Activated naive CD4-positive, alpha-beta T cell treated with anti-CD3 and anti-CD28 coated beads, Interleukin-2, amount 10 ng/mL, durations not matched to agents 7 days and 5 days (primary cell): Measurements from ENCODE around the gene C10orf143.
"Not testable (repeated sequence)": the region's sequence is repeated elsewhere in the genome, so short reads cannot be mapped to it uniquely, and the experiment has no call there.

Experiments used
- CTCF ChIA-PET: fragments of 350-600 bp; sonication (Branson Sonifier 250); formaldehyde crosslinking; loops from one replicate; lab custom pipeline; 2021; ENCODE audit warnings: antibody characterized with exemption; lab: Charles Lee
- DNase-seq: peaks from one replicate; pipeline ENCODE4 v3.0.0-alpha.2; 2020
- H3K27ac Mint-ChIP-seq: one replicate; pipeline ENCODE4 v1.8.0; 2021; ENCODE audit warnings: mild to moderate bottlenecking, moderate library complexity, mixed read lengths
- H3K27me3 Mint-ChIP-seq: one replicate; pipeline ENCODE4 v1.8.0; 2021; ENCODE audit warnings: mild to moderate bottlenecking, mixed read lengths
- H3K36me3 Mint-ChIP-seq: one replicate; pipeline ENCODE4 v1.8.0; 2021; ENCODE audit warnings: mixed read lengths
- H3K4me1 Mint-ChIP-seq: one replicate; pipeline ENCODE4 v1.8.0; 2021; ENCODE audit warnings: mixed read lengths
- H3K4me3 Mint-ChIP-seq: one replicate; pipeline ENCODE4 v1.8.0; 2021; ENCODE audit warnings: mild to moderate bottlenecking, moderate library complexity, mixed read lengths
- H3K9me3 Mint-ChIP-seq: one replicate; pipeline ENCODE4 v1.8.0; 2021; ENCODE audit warnings: mixed read lengths

Gene C10orf143

GRCh38 chr10:130128922-130129321 is 18.3 kb upstream of the C10orf143 start:
- H3K27me3 Mint-ChIP-seq = peaks cover 68% of the 10 kb centered on the region
- no peak overlapping the region for H3K27ac Mint-ChIP-seq
- DNase-seq = no peak
- H3K4me1 Mint-ChIP-seq = peaks cover 7% of the 10 kb centered on the region
- no peaks in the 10 kb centered on the region for H3K36me3 Mint-ChIP-seq
- H3K4me3 Mint-ChIP-seq = no peak overlapping the region
- H3K9me3 Mint-ChIP-seq = no peaks in the 10 kb centered on the region
- CTCF ChIA-PET = interaction anchor here (1.2 to 2.7 kb wide), 6 partner anchors 9 to 154 kb away, joined by 3 to 15 read pairs (median 7); partner anchors contain the start of gene C10orf143

DNA sequence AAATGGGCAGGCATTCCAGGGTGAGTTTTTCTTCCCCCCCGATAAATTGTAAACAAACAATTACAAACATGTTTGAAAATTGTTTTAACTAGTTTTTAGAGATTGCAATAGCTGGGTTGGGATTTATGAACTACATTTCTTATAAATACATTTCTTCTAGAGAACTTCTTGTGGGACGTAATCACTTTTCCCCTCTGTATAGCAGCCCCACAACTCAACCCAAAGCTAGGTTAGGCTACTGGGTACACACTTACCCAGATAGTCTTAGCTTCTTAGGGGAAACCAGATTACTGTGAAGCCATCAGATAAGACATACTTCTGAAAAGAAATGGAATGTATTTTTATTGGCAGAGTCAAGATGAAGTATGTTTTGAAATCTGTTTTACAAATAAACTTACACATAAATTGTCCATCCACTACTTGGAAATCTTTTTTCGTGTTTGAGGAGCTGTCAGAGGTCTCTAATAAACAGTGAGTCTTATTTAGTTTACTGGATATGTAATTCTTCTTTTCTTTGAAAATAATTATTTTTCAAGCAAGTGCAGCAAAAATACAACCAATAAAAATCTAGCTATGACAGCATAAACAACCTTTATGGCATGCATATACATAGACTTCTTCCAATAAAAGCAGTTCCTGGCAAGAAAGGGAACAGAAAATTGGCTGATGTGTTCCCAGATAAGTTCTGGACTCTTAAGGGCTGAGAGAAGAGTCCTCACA is 17.6 kb upstream of the C10orf143 start:
- Mint-ChIP-seq H3K4me1 (peaks cover 7% of the 10 kb centered on the region), H3K9me3 (no peaks in the 10 kb centered on the region), H3K36me3 (no peaks in the 10 kb centered on the region), H3K4me3 (no peak overlapping the region), H3K27ac (no peak overlapping the region), H3K27me3 (peaks cover 66% of the 10 kb centered on the region)
- no peak for DNase-seq
- CTCF ChIA-PET = interaction anchor here (1.2 to 2.0 kb wide), 7 partner anchors 9 to 157 kb away, joined by 3 to 15 read pairs (median 6); partner anchors contain the start of gene C10orf143

GRCh38 chr10:130127364-130128061 is 16.9 kb upstream of the C10orf143 start:
- CTCF ChIA-PET = interaction anchor here (0.8 to 2.0 kb wide), 11 partner anchors 10 to 237 kb away, joined by 3 to 15 read pairs (median 4); partner anchors contain the start of gene C10orf143
- H3K4me1 Mint-ChIP-seq = peaks cover 7% of the 10 kb centered on the region
- H3K9me3 Mint-ChIP-seq = no peaks in the 10 kb centered on the region
- H3K4me3 Mint-ChIP-seq = no peak overlapping the region
- DNase-seq = peak; percentile 63
- H3K27ac Mint-ChIP-seq = no peak overlapping the region
- H3K36me3 Mint-ChIP-seq = no peaks in the 10 kb centered on the region
- H3K27me3 Mint-ChIP-seq = peaks cover 66% of the 10 kb centered on the region

DNA sequence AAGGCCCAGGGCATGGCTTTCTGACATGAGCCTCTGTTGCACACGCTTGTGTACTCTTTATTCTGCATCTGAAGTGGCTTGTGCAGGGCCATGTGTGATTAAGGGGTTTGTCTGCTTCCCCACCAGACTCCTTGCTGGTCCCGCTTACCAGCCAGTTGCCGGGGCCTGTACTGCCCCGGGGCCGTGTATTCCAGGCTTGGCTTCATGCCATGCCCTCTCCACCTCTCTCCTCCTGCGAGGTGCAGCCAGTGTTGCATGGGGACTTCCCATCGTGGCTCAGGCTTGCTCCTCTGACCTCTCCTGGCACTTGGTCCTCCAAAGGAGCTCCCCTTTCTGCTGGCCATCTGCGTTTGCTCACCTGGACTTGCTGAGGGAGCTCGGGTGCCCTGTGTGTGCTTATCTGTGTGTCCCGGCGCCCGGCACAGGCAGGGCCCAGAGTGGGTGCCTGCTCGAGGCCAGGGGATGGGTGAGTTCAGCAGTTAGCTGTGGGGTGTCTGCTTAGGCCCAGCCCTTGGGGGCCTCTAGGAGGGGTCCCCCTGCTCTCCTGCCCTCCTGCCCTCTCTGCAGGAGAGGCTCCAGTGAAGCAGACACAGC is 11.0 kb upstream of the C10orf143 start:
- no peaks in the 10 kb centered on the region for H3K4me1 Mint-ChIP-seq
- peaks cover 15% of the 10 kb centered on the region for H3K27me3 Mint-ChIP-seq
- H3K36me3 Mint-ChIP-seq = no peaks in the 10 kb centered on the region
- peaks cover 8% of the 10 kb centered on the region for H3K9me3 Mint-ChIP-seq
- CTCF ChIA-PET = interaction anchor here (1.2 kb wide), 1 partner anchor 215 kb away, joined by 3 read pairs; no protein-coding TSS in a partner anchor
- no peak overlapping the region for H3K27ac Mint-ChIP-seq
- DNase-seq = no peak
- no peak overlapping the region for H3K4me3 Mint-ChIP-seq

DNA sequence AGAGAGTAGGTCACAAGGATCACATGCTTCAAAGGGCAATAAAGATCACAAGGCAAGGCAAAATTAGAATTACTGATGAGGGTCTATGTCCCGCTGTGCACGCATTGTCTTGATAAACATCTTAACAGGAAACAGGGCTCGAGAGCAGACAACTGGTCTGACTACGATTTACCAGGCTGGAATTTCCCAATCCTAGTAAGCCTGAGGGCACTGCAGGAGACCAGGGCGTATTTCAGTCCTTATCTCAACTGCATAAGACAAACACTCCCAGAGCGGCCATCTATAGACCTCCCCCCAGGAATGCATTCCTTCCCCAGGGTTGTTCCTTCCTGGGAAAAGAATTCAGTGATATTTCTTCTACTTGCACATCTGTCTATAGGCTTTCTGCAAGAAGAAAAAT is 6.9 kb upstream of the C10orf143 start:
- H3K27ac Mint-ChIP-seq, H3K27me3 Mint-ChIP-seq, DNase-seq, H3K4me1 Mint-ChIP-seq, H3K36me3 Mint-ChIP-seq, CTCF ChIA-PET, H3K4me3 Mint-ChIP-seq: not testable (repeated sequence)
- H3K9me3 Mint-ChIP-seq = peaks cover 10% of the 10 kb centered on the region

DNA sequence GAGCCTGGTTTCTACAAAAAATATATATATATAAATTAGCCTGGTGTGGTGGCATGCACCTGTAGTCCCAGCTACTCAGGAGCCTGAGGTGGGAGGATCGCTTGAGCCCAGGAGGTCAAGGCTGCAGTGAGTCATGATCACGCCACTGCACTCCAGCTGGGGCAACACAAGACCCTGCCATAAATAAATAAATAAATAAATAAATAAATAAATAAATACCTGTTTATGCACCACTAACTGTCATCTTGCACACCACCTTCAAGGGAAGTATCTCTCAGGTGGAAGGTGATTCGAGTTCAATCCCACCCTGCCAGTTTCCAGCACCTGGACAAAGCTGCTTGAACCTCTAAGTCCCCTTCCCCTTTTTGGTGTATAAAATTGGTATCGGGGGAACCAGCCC is 6.3 kb upstream of the C10orf143 start:
- not testable (repeated sequence) for H3K4me3 Mint-ChIP-seq, H3K27ac Mint-ChIP-seq, H3K4me1 Mint-ChIP-seq, H3K36me3 Mint-ChIP-seq, H3K27me3 Mint-ChIP-seq, DNase-seq
- peaks cover 10% of the 10 kb centered on the region for H3K9me3 Mint-ChIP-seq
- CTCF ChIA-PET = interaction anchor here (1.7 kb wide), 1 partner anchor 11 kb away, joined by 6 read pairs; no protein-coding TSS in a partner anchor

- H3K27ac Mint-ChIP-seq = no peak overlapping the region
- H3K9me3 Mint-ChIP-seq = peaks cover 9% of the 10 kb centered on the region
- H3K4me1 Mint-ChIP-seq = peaks cover 31% of the 10 kb centered on the region
- no peak for DNase-seq
- H3K4me3 Mint-ChIP-seq = no peak overlapping the region
- H3K27me3 Mint-ChIP-seq = no peaks in the 10 kb centered on the region
- CTCF ChIA-PET = interaction anchor here (3.6 kb wide), 1 partner anchor 15 kb away, joined by 15 read pairs; no protein-coding TSS in a partner anchor
- peaks cover 8% of the 10 kb centered on the region for H3K36me3 Mint-ChIP-seq
Measured at GRCh38 chr10:130112821-130113220, 2.2 kb upstream of the C10orf143 start.

DNA sequence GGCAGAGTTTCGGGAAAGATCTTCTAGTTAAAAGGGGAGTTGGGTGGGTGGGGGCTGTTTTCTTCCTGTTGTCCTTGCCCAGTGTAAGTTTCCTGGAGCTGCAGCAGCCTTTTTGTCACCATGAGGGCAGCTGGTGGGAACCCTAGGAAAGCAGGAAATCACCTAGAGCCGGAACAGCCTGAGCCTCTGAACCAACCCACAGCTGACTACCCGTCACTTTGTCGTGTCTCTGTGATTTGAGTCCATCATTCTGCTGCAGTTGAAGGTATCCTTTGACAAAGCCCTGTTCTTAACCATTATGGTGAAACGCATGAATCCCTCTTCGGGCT is 1.2 kb upstream of the C10orf143 start:
- H3K27ac Mint-ChIP-seq = peak overlapping the region; percentile 95
- H3K9me3 Mint-ChIP-seq = peaks cover 2% of the 10 kb centered on the region
- H3K27me3 Mint-ChIP-seq = no peaks in the 10 kb centered on the region
- H3K36me3 Mint-ChIP-seq = peaks cover 11% of the 10 kb centered on the region
- CTCF ChIA-PET = interaction anchor here (1.1 to 3.6 kb wide), 5 partner anchors 16 to 68 kb away, joined by 4 to 34 read pairs (median 8); partner anchors contain the start of gene GLRX3
- DNase-seq = no peak
- H3K4me1 Mint-ChIP-seq = peaks cover 38% of the 10 kb centered on the region
- peak overlapping the region; percentile 83 for H3K4me3 Mint-ChIP-seq

DNA sequence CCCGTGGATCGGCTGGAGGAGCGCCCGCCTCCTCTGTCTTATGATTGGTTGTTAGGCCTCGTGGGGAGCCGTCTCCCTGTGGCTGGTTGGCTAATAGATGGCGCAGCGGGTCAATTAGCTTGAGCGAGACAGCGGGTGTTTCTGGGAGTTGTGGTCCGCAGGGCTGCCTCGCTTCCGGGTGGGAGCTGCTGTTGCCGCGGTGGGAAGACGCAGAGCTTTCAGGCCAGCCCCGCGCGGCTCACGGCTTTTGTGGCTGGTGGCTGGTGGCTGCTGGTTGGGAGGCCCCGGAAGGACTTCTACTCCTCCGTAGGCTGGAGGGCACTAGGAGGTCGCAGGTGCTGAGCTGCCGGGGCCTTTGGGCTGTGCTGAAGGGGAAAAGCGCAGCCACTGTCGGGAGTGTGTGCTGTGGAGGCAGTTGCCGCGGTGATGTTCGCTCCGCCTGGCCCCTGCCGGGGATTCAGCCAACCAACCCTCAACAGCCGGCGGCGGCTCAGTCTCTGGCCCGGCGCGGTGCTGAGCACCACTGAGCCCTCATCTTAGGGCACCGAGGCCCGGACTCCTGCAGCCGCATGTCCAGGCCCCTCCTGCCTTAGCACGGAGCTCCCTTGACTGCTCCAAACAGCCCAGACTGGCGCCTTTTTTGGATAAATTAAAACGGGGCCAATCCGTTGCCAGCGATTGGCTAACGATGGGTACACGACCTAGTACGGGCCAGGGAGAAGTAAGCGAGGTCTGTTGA is 652 bp upstream of the C10orf143 start:
- peaks cover 1% of the 10 kb centered on the region for H3K9me3 Mint-ChIP-seq
- CTCF ChIA-PET = interaction anchor here (0.9 to 3.6 kb wide), 7 partner anchors 17 to 142 kb away, joined by 3 to 34 read pairs (median 4); partner anchors contain the start of gene GLRX3
- no peaks in the 10 kb centered on the region for H3K27me3 Mint-ChIP-seq
- H3K4me1 Mint-ChIP-seq = peaks cover 41% of the 10 kb centered on the region
- peak overlapping the region; percentile 95 for H3K27ac Mint-ChIP-seq
- DNase-seq = peak; percentile 98
- H3K4me3 Mint-ChIP-seq = peak overlapping the region; percentile 83
- peaks cover 12% of the 10 kb centered on the region for H3K36me3 Mint-ChIP-seq

- Mint-ChIP-seq H3K4me1 (peaks cover 41% of the 10 kb centered on the region), H3K9me3 (no peaks in the 10 kb centered on the region), H3K4me3 (peak overlapping the region; percentile 83), H3K27ac (peak overlapping the region; percentile 95), H3K36me3 (peaks cover 15% of the 10 kb centered on the region), H3K27me3 (no peaks in the 10 kb centered on the region)
- CTCF ChIA-PET = interaction anchor here (0.6 to 3.6 kb wide), 11 partner anchors 9 to 141 kb away, joined by 3 to 34 read pairs (median 4); partner anchors contain the start of gene GLRX3
- peak; percentile 79 for DNase-seq
Measured at GRCh38 chr10:130109796-130110245, 809 bp downstream of the C10orf143 start.

- CTCF ChIA-PET = interaction anchor here (0.6 to 3.6 kb wide), 9 partner anchors 8 to 138 kb away, joined by 3 to 34 read pairs (median 5); partner anchors contain the start of gene GLRX3
- H3K9me3 Mint-ChIP-seq = no peaks in the 10 kb centered on the region
- H3K27me3 Mint-ChIP-seq = no peaks in the 10 kb centered on the region
- H3K36me3 Mint-ChIP-seq = peaks cover 15% of the 10 kb centered on the region
- peaks cover 41% of the 10 kb centered on the region for H3K4me1 Mint-ChIP-seq
- peak overlapping the region; percentile 69 for H3K27ac Mint-ChIP-seq
- H3K4me3 Mint-ChIP-seq = no peak overlapping the region
- no peak for DNase-seq
Measured at GRCh38 chr10:130108934-130109604, 1.6 kb downstream of the C10orf143 start.

DNA sequence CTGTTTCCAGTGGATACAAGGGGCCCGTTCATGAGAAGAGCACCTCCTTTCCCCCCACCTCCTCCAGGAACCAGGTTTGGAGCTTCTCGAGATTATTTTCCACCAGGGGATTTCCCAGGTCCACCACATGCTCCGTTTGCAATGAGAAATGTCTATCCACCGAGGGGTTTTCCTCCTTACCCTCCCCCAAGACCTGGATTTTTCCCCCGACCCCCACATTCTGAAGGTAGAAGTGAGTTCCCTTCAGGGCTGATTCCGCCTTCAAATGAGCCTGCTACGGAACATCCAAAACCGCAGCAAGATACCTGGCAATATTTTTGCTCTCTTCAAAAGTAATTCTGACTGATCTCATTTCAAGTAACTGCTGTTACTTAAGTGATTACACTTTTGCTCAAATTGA is 2.5 kb downstream of the C10orf143 start:
- H3K4me3 Mint-ChIP-seq, H3K27me3 Mint-ChIP-seq, H3K27ac Mint-ChIP-seq, H3K9me3 Mint-ChIP-seq, DNase-seq: not testable (repeated sequence)
- peaks cover 40% of the 10 kb centered on the region for H3K4me1 Mint-ChIP-seq
- H3K36me3 Mint-ChIP-seq = peaks cover 15% of the 10 kb centered on the region
- CTCF ChIA-PET = interaction anchor here (1.2 kb wide), 1 partner anchor 72 kb away, joined by 5 read pairs; no protein-coding TSS in a partner anchor

GRCh38 chr10:130105724-130106123 is 4.9 kb downstream of the C10orf143 start:
- Mint-ChIP-seq H3K9me3 (no peaks in the 10 kb centered on the region), H3K27me3 (no peaks in the 10 kb centered on the region), H3K4me3 (no peak overlapping the region), H3K36me3 (peaks cover 9% of the 10 kb centered on the region), H3K4me1 (peaks cover 26% of the 10 kb centered on the region), H3K27ac (no peak overlapping the region)
- DNase-seq = no peak
- CTCF ChIA-PET = interaction anchor here (1.3 kb wide), 1 partner anchor 21 kb away, joined by 4 read pairs; no protein-coding TSS in a partner anchor
